ENCODE results near the gene PPP1CA.

DNA sequence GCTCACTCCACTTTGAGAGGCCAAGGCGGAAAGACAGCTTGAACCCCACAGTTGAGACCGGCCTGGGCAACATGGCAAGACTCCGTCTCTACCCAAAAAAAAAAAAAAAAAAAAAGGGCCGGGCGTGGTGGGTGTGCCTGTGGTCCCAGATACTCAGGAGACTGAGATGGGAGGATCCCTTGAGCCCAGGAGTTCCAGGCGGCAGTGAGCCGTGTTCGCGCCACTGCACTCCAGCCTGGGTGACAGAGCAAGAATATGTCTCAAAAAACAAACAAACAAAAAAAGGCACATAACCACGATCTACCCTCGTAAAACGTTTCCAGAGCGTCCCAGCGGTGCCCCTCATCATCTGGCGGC is 10.7 kb downstream of the PPP1CA start:
- TF ChIP-seq, protein P1, sequence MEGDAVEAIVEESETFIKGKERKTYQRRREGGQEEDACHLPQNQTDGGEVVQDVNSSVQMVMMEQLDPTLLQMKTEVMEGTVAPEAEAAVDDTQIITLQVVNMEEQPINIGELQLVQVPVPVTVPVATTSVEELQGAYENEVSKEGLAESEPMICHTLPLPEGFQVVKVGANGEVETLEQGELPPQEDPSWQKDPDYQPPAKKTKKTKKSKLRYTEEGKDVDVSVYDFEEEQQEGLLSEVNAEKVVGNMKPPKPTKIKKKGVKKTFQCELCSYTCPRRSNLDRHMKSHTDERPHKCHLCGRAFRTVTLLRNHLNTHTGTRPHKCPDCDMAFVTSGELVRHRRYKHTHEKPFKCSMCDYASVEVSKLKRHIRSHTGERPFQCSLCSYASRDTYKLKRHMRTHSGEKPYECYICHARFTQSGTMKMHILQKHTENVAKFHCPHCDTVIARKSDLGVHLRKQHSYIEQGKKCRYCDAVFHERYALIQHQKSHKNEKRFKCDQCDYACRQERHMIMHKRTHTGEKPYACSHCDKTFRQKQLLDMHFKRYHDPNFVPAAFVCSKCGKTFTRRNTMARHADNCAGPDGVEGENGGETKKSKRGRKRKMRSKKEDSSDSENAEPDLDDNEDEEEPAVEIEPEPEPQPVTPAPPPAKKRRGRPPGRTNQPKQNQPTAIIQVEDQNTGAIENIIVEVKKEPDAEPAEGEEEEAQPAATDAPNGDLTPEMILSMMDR (IDR thresholded peaks at IDR 0.05), result no peak
- TF ChIP-seq POLR2A (IDR thresholded peaks at IDR 0.05), result no peak
